Measurements from ENCODE around the gene AICDA. TPM values are rescaled to one million over a fixed set of nuclear protein-coding genes. Genes with fewer than 3 reads are reported as not detected.
A peak's percentile ranks its signal among the peaks of the same experiment; 100 is the strongest.

Gene AICDA
- total RNA-seq: not detected

DNA sequence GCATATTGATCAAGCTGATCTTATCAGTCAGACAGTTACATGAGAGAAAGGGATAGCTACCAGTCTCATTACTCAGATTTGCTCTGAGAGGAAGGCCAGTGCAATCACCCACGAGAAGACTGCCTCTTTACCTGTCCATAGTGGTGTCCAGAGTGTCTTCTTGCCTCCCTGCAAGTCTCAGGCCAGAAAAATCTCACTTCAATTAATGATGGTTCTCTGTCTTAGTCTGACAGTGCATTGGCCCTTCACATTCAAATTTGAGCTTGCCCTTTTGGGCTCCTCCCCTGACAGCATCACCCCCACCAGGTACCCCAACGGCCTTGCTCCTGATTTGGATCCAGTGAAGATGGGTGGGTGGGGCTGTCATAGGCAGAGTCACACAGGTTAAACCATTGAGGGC lies at the start of gene AICDA:
TSS of gene AICDA (minus strand) at position 231 of the 400 bp plus-strand sequence. CDS start at position 139, 92 bp downstream.
- Histone ChIP-seq H3K27ac (no peak within 1 kb of the TSS), H3K36me3 (no peaks in the 10 kb centered on the region), H3K4me1 (peaks cover 0 to 7% (median 0%) of the 10 kb centered on the region in 3 donors), H3K27me3 (no peaks in the 10 kb centered on the region), H3K4me3 (no peak within 1 kb of the TSS), H3K9me3 (no peaks in the 10 kb centered on the region)
- no peak for DNase-seq
- TF ChIP-seq, protein P1, sequence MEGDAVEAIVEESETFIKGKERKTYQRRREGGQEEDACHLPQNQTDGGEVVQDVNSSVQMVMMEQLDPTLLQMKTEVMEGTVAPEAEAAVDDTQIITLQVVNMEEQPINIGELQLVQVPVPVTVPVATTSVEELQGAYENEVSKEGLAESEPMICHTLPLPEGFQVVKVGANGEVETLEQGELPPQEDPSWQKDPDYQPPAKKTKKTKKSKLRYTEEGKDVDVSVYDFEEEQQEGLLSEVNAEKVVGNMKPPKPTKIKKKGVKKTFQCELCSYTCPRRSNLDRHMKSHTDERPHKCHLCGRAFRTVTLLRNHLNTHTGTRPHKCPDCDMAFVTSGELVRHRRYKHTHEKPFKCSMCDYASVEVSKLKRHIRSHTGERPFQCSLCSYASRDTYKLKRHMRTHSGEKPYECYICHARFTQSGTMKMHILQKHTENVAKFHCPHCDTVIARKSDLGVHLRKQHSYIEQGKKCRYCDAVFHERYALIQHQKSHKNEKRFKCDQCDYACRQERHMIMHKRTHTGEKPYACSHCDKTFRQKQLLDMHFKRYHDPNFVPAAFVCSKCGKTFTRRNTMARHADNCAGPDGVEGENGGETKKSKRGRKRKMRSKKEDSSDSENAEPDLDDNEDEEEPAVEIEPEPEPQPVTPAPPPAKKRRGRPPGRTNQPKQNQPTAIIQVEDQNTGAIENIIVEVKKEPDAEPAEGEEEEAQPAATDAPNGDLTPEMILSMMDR (IDR thresholded peaks at IDR 0.05): no peak
- 56 to 65% methylated on average over 1 of the region's 2 CpGs for WGBS, 2 donors
- intact Hi-C loops (cut with DNase I): no loop called here

DNA sequence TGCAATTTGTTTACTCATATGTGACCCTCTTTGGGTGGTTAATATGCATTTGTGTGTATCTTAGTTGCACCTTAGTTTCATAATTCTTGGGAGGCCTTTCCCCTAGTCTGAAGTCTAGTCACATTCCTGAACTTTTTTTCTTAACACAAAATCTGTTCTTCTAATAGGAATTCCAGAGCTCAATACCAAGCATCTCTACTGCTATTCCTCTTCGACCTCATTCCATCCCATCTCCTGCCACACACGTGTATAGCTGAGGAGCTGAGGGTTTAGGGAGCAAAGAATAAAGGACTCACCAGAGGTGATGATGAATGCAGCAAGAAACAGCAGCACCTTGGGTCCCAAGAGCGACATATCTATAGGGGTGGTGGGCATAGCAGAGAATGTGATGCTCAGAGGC lies 49.1 kb upstream of the AICDA start:
- Histone ChIP-seq H3K36me3 (no peaks in the 10 kb centered on the region), H3K4me1 (no peaks in the 10 kb centered on the region), H3K27me3 (peaks cover 0 to 2% (median 0%) of the 10 kb centered on the region in 4 donors), H3K27ac (peak overlapping the region in 1 of 4 donors; percentile 36), H3K9me3 (no peaks in the 10 kb centered on the region), H3K4me3 (peak overlapping the region in 1 of 4 donors; percentile 2)
- intact Hi-C loops (cut with DNase I): no loop called here
- 75 to 100% methylated on average over 1 to 3 of the region's 3 CpGs for WGBS, 2 donors
- DNase-seq: no peak
- TF ChIP-seq POLR2A (IDR thresholded peaks at IDR 0.05): no peak
- TF ChIP-seq, protein P1 (IDR thresholded peaks at IDR 0.05): no peak

DNA sequence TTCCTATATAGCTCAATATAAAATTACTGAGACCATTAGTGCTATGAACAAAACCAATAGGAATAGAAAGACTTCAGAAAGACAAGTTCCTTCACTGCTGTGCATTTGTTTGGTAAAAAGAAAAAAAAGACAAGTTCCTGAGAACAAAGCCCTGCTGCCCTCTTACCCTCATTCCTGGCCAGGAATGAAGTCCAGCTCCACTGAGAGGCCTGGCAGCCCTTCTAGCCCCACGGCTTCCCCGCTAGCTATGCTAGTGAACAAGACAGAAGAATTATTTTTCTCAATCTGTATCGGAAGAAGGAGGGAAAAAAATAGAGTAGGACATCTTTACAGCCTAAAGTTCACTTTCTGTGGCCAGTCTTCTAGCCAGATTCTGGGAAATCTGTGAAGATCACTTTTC lies 48.4 kb upstream of the AICDA start:
- Histone ChIP-seq H3K4me1 (no peaks in the 10 kb centered on the region), H3K9me3 (no peaks in the 10 kb centered on the region), H3K27me3 (peaks cover 0 to 2% (median 0%) of the 10 kb centered on the region in 4 donors), H3K36me3 (no peaks in the 10 kb centered on the region), H3K27ac (no peak overlapping the region), H3K4me3 (no peak overlapping the region)
- 80 to 81% methylated on average over 3 of the region's 3 CpGs for WGBS, 2 donors
- intact Hi-C loops (cut with DNase I): no loop called here
- no peak for TF ChIP-seq POLR2A (IDR thresholded peaks at IDR 0.05)
- TF ChIP-seq, protein P1 (IDR thresholded peaks at IDR 0.05): no peak
- DNase-seq: no peak

GRCh38 chr12:8658346-8658745 lies 45.7 kb upstream of the AICDA start:
- Histone ChIP-seq H3K36me3 (no peaks in the 10 kb centered on the region), H3K9me3 (no peaks in the 10 kb centered on the region), H3K4me3 (no peak overlapping the region), H3K4me1 (no peaks in the 10 kb centered on the region), H3K27ac (no peak overlapping the region), H3K27me3 (peaks cover 0 to 2% (median 0%) of the 10 kb centered on the region in 4 donors)
- DNase-seq: no peak
- 15 to 45% methylated on average over 1 of the region's 1 CpG for WGBS, 2 donors
- intact Hi-C loops (cut with DNase I): no loop called here
- no peak for TF ChIP-seq POLR2A (IDR thresholded peaks at IDR 0.05)
- TF ChIP-seq, protein P1 (IDR thresholded peaks at IDR 0.05): no peak

GRCh38 chr12:8655421-8655820 lies 42.8 kb upstream of the AICDA start:
- Histone ChIP-seq H3K27ac (no peak overlapping the region), H3K27me3 (peaks cover 0 to 4% (median 0%) of the 10 kb centered on the region in 4 donors), H3K36me3 (no peaks in the 10 kb centered on the region), H3K4me1 (no peaks in the 10 kb centered on the region), H3K4me3 (no peak overlapping the region), H3K9me3 (no peaks in the 10 kb centered on the region)
- 77 to 79% methylated on average over 6 of the region's 6 CpGs for WGBS, 2 donors
- intact Hi-C loops (cut with DNase I): no loop called here
- DNase-seq: no peak
- TF ChIP-seq, protein P1 (IDR thresholded peaks at IDR 0.05): no peak
- TF ChIP-seq POLR2A (IDR thresholded peaks at IDR 0.05): no peak
